DMS53 treated with DMSO at 0.1 percent for 48 hours (cell line): ENCODE data around the gene UGDH.
A peak's percentile ranks its signal among the peaks of the same experiment; 100 is the strongest.
"Not testable (repeated sequence)": the region's sequence is repeated elsewhere in the genome, so short reads cannot be mapped to it uniquely, and the experiment has no call there.

Source experiments
- DNase-seq: peaks from one replicate; lab custom pipeline; 2025; ENCODE audit not compliant: unreplicated experiment; lab: John Stamatoyannopoulos, UW

Gene UGDH

GRCh38 chr4:39529534-39529933 is 2.3 kb upstream of the UGDH start:
- no peak for DNase-seq

GRCh38 chr4:39528061-39528465 is 824 bp upstream of the UGDH start:
- no peak for DNase-seq

- no peak for DNase-seq
Measured at GRCh38 chr4:39526765-39527295, 409 bp downstream of the UGDH start.

GRCh38 chr4:39525822-39526690 is 1.2 kb downstream of the UGDH start:
- no peak for DNase-seq

- DNase-seq, result no peak
Measured at GRCh38 chr4:39524161-39524957, 2.9 kb downstream of the UGDH start.

GRCh38 chr4:39522068-39522467 is 5.2 kb downstream of the UGDH start:
- DNase-seq, result no peak

GRCh38 chr4:39521253-39521919 is 5.9 kb downstream of the UGDH start:
- DNase-seq, result no peak

GRCh38 chr4:39518484-39518883 is 8.8 kb downstream of the UGDH start:
- no peak for DNase-seq

- DNase-seq, result no peak
Measured at GRCh38 chr4:39516407-39516966, 10.8 kb downstream of the UGDH start.

- not testable (repeated sequence) for DNase-seq
Measured at GRCh38 chr4:39515669-39516401, 11.4 kb downstream of the UGDH start.

- peak; percentile 99 for DNase-seq
Measured at GRCh38 chr4:39514888-39515401, 12.3 kb downstream of the UGDH start.

- not testable (repeated sequence) for DNase-seq
Measured at GRCh38 chr4:39514266-39514665, 13.0 kb downstream of the UGDH start.

- no peak for DNase-seq
Measured at GRCh38 chr4:39510348-39510929, 16.8 kb downstream of the UGDH start.

GRCh38 chr4:39505581-39505980 is 21.7 kb downstream of the UGDH start:
- no peak for DNase-seq

GRCh38 chr4:39504538-39504937 is 22.7 kb downstream of the UGDH start:
- DNase-seq, result no peak

- not testable (repeated sequence) for DNase-seq
Measured at GRCh38 chr4:39502664-39503035, 24.6 kb downstream of the UGDH start.

GRCh38 chr4:39502019-39502663 is 25.1 kb downstream of the UGDH start:
- no peak for DNase-seq

GRCh38 chr4:39498727-39499020 is 28.6 kb downstream of the UGDH start:
- no peak for DNase-seq

GRCh38 chr4:39497909-39498726 is 29.1 kb downstream of the UGDH start:
- DNase-seq, result no peak
